GM20000 (cell line): Measurements from ENCODE around the gene MYRIP.
"Not testable (repeated sequence)": the region's sequence is repeated elsewhere in the genome, so short reads cannot be mapped to it uniquely, and the experiment has no call there.

Experiments
- DNase-seq: peaks from one replicate; pipeline ENCODE4 v3.0.0; 2012; ENCODE audit warnings: low spot score
- CTCF ChIP-seq: IDR thresholded peaks from 2 replicates; pipeline ENCODE4 v1.5.1; 2012; ENCODE audit warnings: mild to moderate bottlenecking, control low read depth; ENCODE audit errors: extremely low read depth, missing control alignments

Gene MYRIP

GRCh38 chr3:39808467-39809180, 785 bp upstream of the MYRIP start:
- no peak for TF ChIP-seq CTCF
- no peak for DNase-seq

GRCh38 chr3:39809995-39810595, 686 bp downstream of the MYRIP start:
- DNase-seq, result peak; percentile 27
- TF ChIP-seq CTCF, result no peak

GRCh38 chr3:39810647-39811161, 1.3 kb downstream of the MYRIP start:
- no peak for DNase-seq
- TF ChIP-seq CTCF, result no peak

- no peak for TF ChIP-seq CTCF
- DNase-seq, result no peak
Measured at GRCh38 chr3:39811561-39811960, 2.2 kb downstream of the MYRIP start.

GRCh38 chr3:39812537-39812936, 3.1 kb downstream of the MYRIP start:
- DNase-seq, result no peak
- TF ChIP-seq CTCF, result peak; percentile 11

- no peak for TF ChIP-seq CTCF
- no peak for DNase-seq
Measured at GRCh38 chr3:39814007-39814406, 4.6 kb downstream of the MYRIP start.

- no peak for DNase-seq
- no peak for TF ChIP-seq CTCF
Measured at GRCh38 chr3:39819899-39820298, 10.5 kb downstream of the MYRIP start.

GRCh38 chr3:39833764-39834163, 24.4 kb downstream of the MYRIP start:
- DNase-seq, result not testable (repeated sequence)
